Raji (cell line): ENCODE results near the gene CCNK.

Experiments used
- POLR2A ChIP-seq: IDR thresholded peaks from 2 replicates; pipeline ENCODE4 v1.6.1; 2011; ENCODE audit warnings: low read depth, low read length, control low read depth; ENCODE audit not compliant: insufficient read depth

CCNK gene

DNA sequence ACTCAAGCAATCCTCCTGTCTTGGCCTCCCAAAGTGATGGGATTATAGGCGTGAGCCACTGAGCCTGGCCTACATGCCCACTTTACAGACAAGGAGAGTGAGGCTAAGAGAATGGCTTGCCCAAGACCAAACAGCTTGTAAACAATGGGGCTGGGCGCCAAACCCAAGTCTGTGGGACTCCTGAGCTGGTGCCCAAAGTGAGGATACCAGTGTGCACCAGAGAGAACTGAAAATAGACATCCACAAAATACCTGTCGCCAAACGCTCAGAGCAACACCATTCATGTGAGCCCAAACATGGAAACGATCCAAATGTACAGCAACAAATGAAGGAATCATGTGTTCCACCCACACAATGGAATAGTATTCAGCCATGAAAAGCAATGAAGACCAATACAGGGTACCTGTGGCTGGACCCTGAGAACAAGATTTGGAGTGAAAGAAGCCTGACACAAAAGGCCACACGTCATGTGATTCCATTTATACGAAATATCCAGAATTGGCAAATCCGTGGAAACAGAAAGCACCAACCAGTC is 38.2 kb downstream of the CCNK start:
- no peak for TF ChIP-seq POLR2A

DNA sequence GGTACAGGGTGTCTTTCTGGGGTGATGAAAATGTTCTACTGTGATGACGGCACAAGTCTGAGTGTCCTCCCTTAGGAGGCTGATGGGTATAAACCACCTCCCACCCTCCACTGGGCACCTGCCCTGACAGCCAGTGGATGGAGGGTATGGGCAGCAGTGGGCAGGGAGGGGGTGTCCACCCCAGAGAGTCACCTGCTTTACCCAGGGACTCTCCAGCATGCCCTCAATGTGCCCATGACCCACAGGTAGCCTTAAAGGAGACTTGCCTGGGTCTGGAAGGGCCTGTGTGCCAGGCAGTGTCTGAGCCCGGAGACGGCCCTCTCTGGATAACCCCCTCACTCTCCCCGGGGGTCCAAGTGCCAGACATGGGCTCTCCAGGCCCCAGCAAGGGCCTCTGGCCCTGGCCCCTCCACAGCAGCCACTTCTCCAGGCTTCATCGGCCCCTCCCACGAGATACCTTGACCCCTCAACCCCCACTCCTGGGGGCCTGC is 38.8 kb downstream of the CCNK start:
- no peak for TF ChIP-seq POLR2A

DNA sequence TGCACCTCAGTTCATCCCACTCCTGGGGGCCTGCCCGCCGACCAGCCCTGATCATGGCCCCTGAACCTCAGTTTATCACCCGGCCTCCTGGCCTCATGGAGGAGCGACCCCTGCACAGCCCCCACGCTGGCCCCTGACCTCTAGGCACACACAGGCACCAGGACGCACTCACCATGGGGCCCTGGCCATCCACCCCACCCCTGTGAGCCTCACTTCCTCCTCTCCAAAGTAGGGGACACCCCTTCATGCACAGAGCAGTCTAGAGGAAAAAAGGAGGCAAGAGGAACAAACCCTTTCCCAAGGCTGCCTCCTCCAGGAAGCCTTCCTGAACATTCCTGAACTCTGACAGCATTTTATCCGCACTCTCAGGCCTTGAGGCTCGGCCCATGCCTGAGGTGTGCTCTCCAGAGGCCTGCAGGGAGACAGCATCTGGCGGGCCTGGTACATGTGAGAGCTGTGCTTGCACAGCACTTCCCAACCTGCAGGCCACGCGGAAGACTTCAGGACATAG is 39.4 kb downstream of the CCNK start:
- TF ChIP-seq POLR2A = no peak

GRCh38 chr14:99521176-99522024 is 40.2 kb downstream of the CCNK start:
- TF ChIP-seq POLR2A = no peak

DNA sequence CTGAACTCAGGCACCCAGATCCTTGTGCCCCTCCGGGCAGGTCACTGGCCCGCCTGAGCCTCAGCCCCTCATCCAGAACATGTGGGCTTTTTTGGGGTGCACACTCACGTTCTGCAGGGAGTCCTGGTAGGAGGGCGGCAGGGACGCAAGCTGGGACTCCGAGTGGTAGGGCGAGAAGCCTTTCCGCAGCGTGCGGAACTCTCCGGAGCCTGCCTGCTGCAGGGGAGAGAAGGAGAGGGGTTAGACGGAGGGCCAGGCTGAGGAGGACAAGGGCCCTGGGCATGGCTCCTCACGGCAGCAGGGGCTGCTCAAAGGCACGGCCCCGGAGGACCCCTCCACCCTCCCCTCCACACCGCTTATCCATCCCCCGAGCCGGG is 40.8 kb downstream of the CCNK start:
- no peak for TF ChIP-seq POLR2A

DNA sequence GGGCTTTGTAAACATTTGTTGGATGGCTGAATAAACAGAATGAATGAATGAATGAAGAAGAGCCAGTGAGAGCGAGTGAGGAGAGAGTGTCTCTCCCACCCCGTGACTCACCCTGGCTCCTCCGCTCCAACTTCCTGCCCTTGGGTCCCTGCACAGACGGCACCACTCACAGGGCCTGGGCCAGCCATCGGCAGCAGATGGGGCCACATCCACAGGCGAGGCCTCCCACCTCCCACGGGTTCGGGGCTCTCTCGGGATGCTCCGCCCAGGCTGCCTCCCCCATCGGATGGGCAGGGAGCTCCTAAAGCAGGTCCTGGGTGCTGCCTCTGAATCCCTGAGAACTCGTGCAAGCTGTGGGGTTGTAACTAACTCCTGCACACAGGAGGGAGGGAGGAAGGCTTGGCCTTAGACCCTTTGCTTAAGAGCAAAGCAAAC is 41.3 kb downstream of the CCNK start:
- TF ChIP-seq POLR2A = no peak

DNA sequence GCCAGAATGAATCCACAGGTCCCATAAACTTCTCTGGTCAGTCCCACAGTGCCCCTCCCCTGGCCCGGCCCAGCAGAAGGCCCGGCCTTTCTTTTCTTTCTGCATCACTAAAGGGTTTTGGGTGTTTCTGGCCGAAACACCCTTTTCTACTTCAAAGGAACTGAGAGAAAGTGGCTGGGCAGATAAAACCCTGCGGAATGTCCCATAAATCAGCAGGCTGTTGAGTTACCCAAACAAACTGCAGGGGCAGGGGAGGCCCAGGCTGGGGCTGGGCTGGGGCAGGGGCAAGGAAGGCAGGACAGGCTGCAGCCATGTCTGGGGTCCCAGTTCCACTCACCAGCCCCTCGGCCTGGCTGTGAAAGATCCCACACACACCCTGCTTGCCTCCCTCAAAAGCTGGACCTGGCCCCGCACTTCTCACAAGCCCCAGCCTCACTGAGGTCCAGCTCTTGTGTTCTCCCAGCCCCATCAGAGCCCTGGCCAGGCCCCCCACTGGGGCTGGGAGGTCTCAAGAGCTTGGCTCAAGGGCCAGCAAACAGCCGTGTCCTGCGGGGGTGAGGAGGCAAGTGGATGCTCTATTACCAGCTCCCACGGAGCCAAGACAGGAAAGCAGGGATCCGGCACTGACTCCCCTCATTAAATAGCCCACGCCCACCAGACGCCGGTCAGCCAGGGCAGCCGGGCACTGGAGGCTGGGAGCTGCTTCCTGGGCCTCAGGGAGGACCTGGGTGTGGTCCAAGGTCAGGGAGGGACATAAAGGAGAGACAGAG is 41.9 kb downstream of the CCNK start:
- no peak for TF ChIP-seq POLR2A

GRCh38 chr14:99523704-99524055 is 42.5 kb downstream of the CCNK start:
- no peak for TF ChIP-seq POLR2A

DNA sequence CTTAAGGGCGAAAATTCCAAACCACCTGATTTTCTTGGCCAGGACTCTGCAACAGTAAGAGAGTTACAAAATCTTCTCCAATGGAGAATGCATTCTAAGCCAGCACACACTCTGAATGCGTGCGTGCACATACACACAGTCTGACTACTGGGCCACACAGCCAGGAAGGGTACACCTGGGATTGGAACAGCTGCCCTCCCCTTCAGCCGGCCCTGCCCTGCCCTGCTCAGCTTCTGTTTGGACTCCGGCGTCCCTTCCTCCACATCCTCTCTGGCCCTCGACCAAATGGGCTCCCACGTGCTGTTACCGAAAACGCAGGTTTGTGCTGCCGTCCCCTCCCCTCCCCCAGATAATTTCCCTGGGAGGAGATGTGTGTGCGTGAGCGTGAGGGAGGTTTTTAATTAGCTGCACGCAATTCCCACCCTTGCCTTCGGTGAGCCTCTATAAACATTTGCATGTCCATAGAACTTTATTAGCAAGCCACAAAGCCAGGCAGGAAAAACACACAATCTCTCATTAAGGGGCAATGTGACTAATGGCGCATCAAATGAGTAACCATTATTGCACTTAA is 43.0 kb downstream of the CCNK start:
- TF ChIP-seq POLR2A = no peak

DNA sequence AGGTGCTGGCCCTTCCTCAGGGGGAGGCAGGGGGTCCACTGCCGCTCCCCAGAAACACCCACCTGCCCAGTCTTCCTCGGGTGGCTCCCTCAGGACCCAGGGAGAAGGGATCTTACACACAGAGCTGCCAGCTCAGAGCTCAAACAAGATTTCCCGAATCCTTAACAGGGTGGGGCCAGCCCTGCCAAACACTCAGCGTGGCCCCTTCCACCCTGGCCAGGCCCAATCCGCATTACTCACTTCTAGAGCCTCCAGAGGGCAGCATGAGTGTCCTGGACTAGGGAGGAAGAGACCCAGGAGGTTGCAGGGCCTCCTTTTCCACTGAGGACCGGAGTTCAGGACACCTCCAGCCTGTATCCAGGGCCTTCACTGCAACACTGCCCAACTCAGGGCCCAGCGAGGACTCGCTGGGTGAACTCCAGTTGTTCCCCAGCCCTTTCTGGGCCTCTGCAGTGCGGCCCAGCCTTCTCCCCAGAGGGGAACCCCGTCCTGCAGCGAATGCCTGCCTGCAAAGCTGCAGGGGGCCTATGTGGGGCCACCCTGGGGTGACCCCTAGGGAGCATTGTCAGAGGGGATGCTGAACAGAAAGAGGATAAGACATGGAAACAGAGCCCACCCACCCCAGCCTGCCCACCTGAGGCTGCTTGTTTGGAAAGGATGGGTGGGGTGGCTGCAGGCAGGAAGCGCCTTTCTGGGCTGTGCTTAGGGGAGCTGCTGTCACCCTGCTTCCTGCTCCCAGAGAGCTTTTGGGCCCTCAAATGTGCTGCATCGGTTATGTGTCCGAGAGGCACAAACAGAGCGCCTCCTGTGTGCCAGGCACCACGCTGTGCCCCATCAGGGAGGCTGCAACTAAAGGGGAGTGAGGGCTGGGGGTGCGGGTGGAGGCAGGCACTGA is 43.8 kb downstream of the CCNK start:
- TF ChIP-seq POLR2A = no peak

DNA sequence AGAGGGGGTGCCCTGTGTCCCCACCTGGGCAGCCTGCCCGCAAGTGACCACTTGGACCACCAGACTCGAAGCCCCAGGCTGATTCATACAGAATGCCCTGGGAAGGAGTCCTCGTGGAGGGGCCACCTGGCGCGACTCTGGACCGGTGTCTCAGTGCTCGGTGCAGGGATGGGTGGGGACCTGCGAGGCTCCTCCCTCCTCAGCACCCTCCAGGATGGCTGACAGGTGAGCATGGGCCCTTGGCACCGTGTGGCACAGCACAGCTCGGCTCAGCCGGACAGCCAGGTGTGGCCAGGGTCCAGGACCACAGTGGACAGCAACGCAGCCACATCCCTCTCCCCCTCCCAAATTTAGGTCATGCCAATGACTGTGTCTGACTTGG is 44.5 kb downstream of the CCNK start:
- no peak for TF ChIP-seq POLR2A

DNA sequence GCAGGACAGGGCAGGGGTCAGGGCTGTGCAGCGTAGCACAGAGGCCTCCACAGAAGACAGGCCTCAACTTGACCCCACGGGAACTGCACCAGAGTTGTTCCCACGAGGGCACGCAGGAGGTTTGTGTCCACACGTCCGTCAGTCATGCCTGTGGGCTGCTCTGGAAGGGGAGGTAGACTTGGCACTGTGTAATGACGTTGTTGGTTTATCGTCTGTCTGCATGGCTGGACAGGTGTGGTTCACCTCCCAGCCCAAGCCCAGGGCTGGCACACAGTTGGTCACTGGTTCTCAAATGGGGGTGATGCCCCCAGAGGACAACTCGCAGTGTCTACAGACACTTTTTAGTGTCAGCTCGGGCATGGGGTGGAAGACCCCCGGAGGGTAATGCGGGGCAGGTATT is 45.8 kb downstream of the CCNK start:
- no peak for TF ChIP-seq POLR2A

DNA sequence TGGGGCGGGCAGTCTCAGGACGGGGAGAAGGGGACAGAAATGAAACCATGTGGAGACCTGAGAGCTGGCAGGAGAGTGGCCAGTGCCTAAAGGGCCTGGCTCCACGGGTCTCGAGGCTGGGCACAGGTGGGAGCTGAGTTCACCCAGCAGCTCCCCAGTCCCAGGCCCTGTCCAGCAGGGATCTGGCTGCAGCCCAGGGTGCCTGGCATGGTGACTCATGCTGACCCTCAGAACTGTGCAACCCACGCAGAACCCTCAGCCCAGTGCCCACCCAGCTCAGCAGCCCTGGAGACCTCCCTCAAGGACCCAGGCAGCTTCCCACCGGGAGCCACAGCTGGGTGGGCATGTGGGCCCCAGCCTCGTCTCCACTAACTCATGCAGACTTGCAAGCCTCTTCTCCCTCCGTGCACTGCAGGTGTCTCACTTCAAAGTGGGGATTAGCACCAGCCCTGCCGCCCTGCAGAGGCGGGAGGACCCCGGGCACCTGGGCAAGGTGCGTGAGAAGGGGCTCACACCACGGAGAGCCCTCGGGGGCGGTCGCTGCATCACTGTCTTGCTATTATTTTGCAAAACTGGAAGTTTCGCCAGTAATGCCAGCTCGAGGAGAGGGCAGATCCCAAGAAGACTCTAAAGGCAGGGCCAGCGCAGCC is 46.3 kb downstream of the CCNK start:
- TF ChIP-seq POLR2A = no peak

- no peak for TF ChIP-seq POLR2A
Observed at GRCh38 chr14:99529899-99530298, 48.7 kb downstream of the CCNK start.
